Measurements from ENCODE around the gene DOCK6. TPM values are rescaled to one million over a fixed set of nuclear protein-coding genes. Genes with fewer than 3 reads are reported as not detected.

DOCK6 gene
- polyA plus RNA-seq, 1 donor (not counting 4 experiments of a cell fraction or from before 2014, with no cell fraction given) = 9.1 TPM

GRCh38 chr19:11191273-11191755 lies 71.0 kb downstream of the DOCK6 start:
- Histone ChIP-seq H3K9ac (ENCODE audit: control insufficient read depth, extremely low read depth, insufficient read depth, low read length) (no peak overlapping the region), H2AFZ (ENCODE audit: control insufficient read depth, low read length) (no peak overlapping the region), H3K9me1 (ENCODE audit: control insufficient read depth, extremely low read depth, insufficient read depth, low read length) (no peaks in the 10 kb centered on the region), H3K36me3 (ENCODE audit: control insufficient read depth in 2 of 2, extremely low read depth in 1 of 2, insufficient read depth in 2 of 2, low read length in 2 of 2) (no peaks in the 10 kb centered on the region), H3K9me3 (ENCODE audit: control insufficient read depth, low read depth, low read length) (no peaks in the 10 kb centered on the region), H3K79me2 (ENCODE audit: control insufficient read depth, insufficient read depth, low read length) (no peaks in the 10 kb centered on the region), H3K27me3 (ENCODE audit: control insufficient read depth, extremely low read depth, insufficient read depth, low read length) (no peaks in the 10 kb centered on the region), H3K4me2 (ENCODE audit: control insufficient read depth, extremely low read depth, insufficient read depth, low read depth, low read length) (no peak overlapping the region), H3K27ac (ENCODE audit: control insufficient read depth, insufficient read depth, low read length) (no peak overlapping the region), H4K20me1 (ENCODE audit: control insufficient read depth, extremely low read depth, insufficient read depth, low read length) (no peaks in the 10 kb centered on the region), H3K4me1 (ENCODE audit: control insufficient read depth, extremely low read depth, insufficient read depth, low read length) (peaks cover 5% of the 10 kb centered on the region), H3K4me3 (ENCODE audit: control insufficient read depth in 2 of 3, extremely low read depth in 1 of 3, insufficient read depth in 2 of 3, low read depth in 1 of 3, low read length in 3 of 3) (no peak overlapping the region)
- FAIRE-seq = no peak
- dilution Hi-C loops (cut with MboI; ENCODE audit: extremely low pct_ligation_motif_present, low sequenced_read_pairs) = no loop called here
- DNase-seq (ENCODE audit: low read depth, low spot score) = no peak
- no peak for TF ChIP-seq CTCF (optimal IDR thresholded peaks at IDR 0.05 in 1 of 3, IDR thresholded peaks at IDR 0.05 in 1 of 3, conservative IDR thresholded peaks at IDR 0.05 in 1 of 3; ENCODE audit: extremely low read depth in 1 of 3, insufficient read depth in 2 of 3, low read length in 3 of 3)
- no peak for TF ChIP-seq EZH2 (IDR thresholded peaks at IDR 0.05; ENCODE audit: low read length)

GRCh38 chr19:11190501-11190900 lies 71.8 kb downstream of the DOCK6 start:
- no peaks in the 10 kb centered on the region for H3K9me1 ChIP-seq (ENCODE audit: control insufficient read depth, extremely low read depth, insufficient read depth, low read length)
- peaks cover 5% of the 10 kb centered on the region for H3K4me1 ChIP-seq (ENCODE audit: control insufficient read depth, extremely low read depth, insufficient read depth, low read length)
- H2AFZ ChIP-seq (ENCODE audit: control insufficient read depth, low read length) = no peak overlapping the region
- H3K79me2 ChIP-seq (ENCODE audit: control insufficient read depth, insufficient read depth, low read length) = no peaks in the 10 kb centered on the region
- H3K27me3 ChIP-seq (ENCODE audit: control insufficient read depth, extremely low read depth, insufficient read depth, low read length) = no peaks in the 10 kb centered on the region
- dilution Hi-C loops (cut with MboI; ENCODE audit: extremely low pct_ligation_motif_present, low sequenced_read_pairs) = no loop called here
- FAIRE-seq = no peak
- H3K9ac ChIP-seq (ENCODE audit: control insufficient read depth, extremely low read depth, insufficient read depth, low read length) = no peak overlapping the region
- no peak overlapping the region for H3K4me2 ChIP-seq (ENCODE audit: control insufficient read depth, extremely low read depth, insufficient read depth, low read depth, low read length)
- no peaks in the 10 kb centered on the region for H3K36me3 ChIP-seq (ENCODE audit: control insufficient read depth in 2 of 2, extremely low read depth in 1 of 2, insufficient read depth in 2 of 2, low read length in 2 of 2)
- H4K20me1 ChIP-seq (ENCODE audit: control insufficient read depth, extremely low read depth, insufficient read depth, low read length) = no peaks in the 10 kb centered on the region
- H3K9me3 ChIP-seq (ENCODE audit: control insufficient read depth, low read depth, low read length) = no peaks in the 10 kb centered on the region
- no peak for DNase-seq (ENCODE audit: low read depth, low spot score)
- H3K27ac ChIP-seq (ENCODE audit: control insufficient read depth, insufficient read depth, low read length) = no peak overlapping the region
- H3K4me3 ChIP-seq (ENCODE audit: control insufficient read depth in 2 of 3, extremely low read depth in 1 of 3, insufficient read depth in 2 of 3, low read depth in 1 of 3, low read length in 3 of 3) = no peak overlapping the region
- TF ChIP-seq CTCF (optimal IDR thresholded peaks at IDR 0.05 in 1 of 3, IDR thresholded peaks at IDR 0.05 in 1 of 3, conservative IDR thresholded peaks at IDR 0.05 in 1 of 3; ENCODE audit: extremely low read depth in 1 of 3, insufficient read depth in 2 of 3, low read length in 3 of 3) (no peak), EZH2 (IDR thresholded peaks at IDR 0.05; ENCODE audit: low read length) (no peak)

Measured in keratinocyte (primary cell).